ENCODE results near the gene EEPD1.

GRCh38 chr7:36226151-36226550 lies 73.1 kb downstream of the EEPD1 start:
- TF ChIP-seq, protein P1, sequence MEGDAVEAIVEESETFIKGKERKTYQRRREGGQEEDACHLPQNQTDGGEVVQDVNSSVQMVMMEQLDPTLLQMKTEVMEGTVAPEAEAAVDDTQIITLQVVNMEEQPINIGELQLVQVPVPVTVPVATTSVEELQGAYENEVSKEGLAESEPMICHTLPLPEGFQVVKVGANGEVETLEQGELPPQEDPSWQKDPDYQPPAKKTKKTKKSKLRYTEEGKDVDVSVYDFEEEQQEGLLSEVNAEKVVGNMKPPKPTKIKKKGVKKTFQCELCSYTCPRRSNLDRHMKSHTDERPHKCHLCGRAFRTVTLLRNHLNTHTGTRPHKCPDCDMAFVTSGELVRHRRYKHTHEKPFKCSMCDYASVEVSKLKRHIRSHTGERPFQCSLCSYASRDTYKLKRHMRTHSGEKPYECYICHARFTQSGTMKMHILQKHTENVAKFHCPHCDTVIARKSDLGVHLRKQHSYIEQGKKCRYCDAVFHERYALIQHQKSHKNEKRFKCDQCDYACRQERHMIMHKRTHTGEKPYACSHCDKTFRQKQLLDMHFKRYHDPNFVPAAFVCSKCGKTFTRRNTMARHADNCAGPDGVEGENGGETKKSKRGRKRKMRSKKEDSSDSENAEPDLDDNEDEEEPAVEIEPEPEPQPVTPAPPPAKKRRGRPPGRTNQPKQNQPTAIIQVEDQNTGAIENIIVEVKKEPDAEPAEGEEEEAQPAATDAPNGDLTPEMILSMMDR (IDR thresholded peaks at IDR 0.05; ENCODE audit: insufficient read depth, low read depth, low read length): no peak
- no peak for TF ChIP-seq EZH2 (IDR thresholded peaks at IDR 0.05; ENCODE audit: insufficient read depth, low read length)

All from astrocyte (in vitro differentiated cells and primary cell).